RCC 7860 (cell line): ENCODE results near the gene COMMD7.

Experiments
- DNase-seq: peaks from one replicate; pipeline ENCODE4 v3.0.0-alpha.2; 2015; ENCODE audit warnings: low spot score
- FAIRE-seq: peaks from 2 replicates; lab custom pipeline; 2012; peaks lifted over from hg19 to GRCh38; lab: Jason Lieb, UNC

Gene COMMD7

GRCh38 chr20:32767418-32768198, 24.3 kb upstream of the COMMD7 start:
- DNase-seq (no peak), FAIRE-seq (no peak)

- peak; percentile 52 for DNase-seq
Measured at GRCh38 chr20:32765230-32765875, 22.1 kb upstream of the COMMD7 start.

GRCh38 chr20:32764005-32764960, 21.0 kb upstream of the COMMD7 start:
- DNase-seq (no peak), FAIRE-seq (no peak)

More at GRCh38 chr20:32765230-32765875, 22.1 kb upstream of the COMMD7 start:
- FAIRE-seq: peak; percentile 78

GRCh38 chr20:32763202-32764004, 20.1 kb upstream of the COMMD7 start:
- FAIRE-seq: no peak
- DNase-seq: no peak

- DNase-seq: no peak
- no peak for FAIRE-seq
Measured at GRCh38 chr20:32762754-32763201, 19.5 kb upstream of the COMMD7 start.

- DNase-seq: peak; percentile 52
- FAIRE-seq: no peak
Measured at GRCh38 chr20:32761831-32762753, 18.8 kb upstream of the COMMD7 start, which contains the start of gene DNMT3B. Gene DNMT3B (plus strand): TSS chr20:32762385. CDS start chr20:32780324, 17,939 bp downstream.

GRCh38 chr20:32761417-32761830, 18.2 kb upstream of the COMMD7 start:
- no peak for FAIRE-seq
- DNase-seq: no peak

GRCh38 chr20:32756156-32756555, 12.9 kb upstream of the COMMD7 start:
- FAIRE-seq: no peak
- DNase-seq: no peak

- DNase-seq: peak; percentile 71
- peak; percentile 67 for FAIRE-seq
Measured at GRCh38 chr20:32753731-32754130, 10.5 kb upstream of the COMMD7 start.

- peak; percentile 93 for DNase-seq
Measured at GRCh38 chr20:32752458-32753250, 9.4 kb upstream of the COMMD7 start.

GRCh38 chr20:32751702-32752457, 8.6 kb upstream of the COMMD7 start:
- FAIRE-seq (no peak), DNase-seq (no peak)

More at GRCh38 chr20:32752458-32753250, 9.4 kb upstream of the COMMD7 start:
- peak; percentile 93 for FAIRE-seq

GRCh38 chr20:32751293-32751692, 8.0 kb upstream of the COMMD7 start:
- no peak for FAIRE-seq
- DNase-seq: no peak

- FAIRE-seq (no peak), DNase-seq (no peak)
Measured at GRCh38 chr20:32749914-32750637, 6.8 kb upstream of the COMMD7 start.

GRCh38 chr20:32742322-32743236, 688 bp downstream of the COMMD7 start:
- FAIRE-seq (no peak), DNase-seq (no peak)

GRCh38 chr20:32741151-32741550, 2.1 kb downstream of the COMMD7 start:
- no peak for FAIRE-seq

More at GRCh38 chr20:32741151-32741550, 2.1 kb downstream of the COMMD7 start:
- no peak for DNase-seq
